NCI-H1694 (cell line): ENCODE results near the gene CEACAM16.

ENCODE experiments used
- DNase-seq: peaks from one replicate; lab custom pipeline; 2025; lab: John Stamatoyannopoulos, UW

Gene CEACAM16

GRCh38 chr19:44746616-44746945 is 47.6 kb downstream of the CEACAM16 start:
- DNase-seq: no peak

DNA sequence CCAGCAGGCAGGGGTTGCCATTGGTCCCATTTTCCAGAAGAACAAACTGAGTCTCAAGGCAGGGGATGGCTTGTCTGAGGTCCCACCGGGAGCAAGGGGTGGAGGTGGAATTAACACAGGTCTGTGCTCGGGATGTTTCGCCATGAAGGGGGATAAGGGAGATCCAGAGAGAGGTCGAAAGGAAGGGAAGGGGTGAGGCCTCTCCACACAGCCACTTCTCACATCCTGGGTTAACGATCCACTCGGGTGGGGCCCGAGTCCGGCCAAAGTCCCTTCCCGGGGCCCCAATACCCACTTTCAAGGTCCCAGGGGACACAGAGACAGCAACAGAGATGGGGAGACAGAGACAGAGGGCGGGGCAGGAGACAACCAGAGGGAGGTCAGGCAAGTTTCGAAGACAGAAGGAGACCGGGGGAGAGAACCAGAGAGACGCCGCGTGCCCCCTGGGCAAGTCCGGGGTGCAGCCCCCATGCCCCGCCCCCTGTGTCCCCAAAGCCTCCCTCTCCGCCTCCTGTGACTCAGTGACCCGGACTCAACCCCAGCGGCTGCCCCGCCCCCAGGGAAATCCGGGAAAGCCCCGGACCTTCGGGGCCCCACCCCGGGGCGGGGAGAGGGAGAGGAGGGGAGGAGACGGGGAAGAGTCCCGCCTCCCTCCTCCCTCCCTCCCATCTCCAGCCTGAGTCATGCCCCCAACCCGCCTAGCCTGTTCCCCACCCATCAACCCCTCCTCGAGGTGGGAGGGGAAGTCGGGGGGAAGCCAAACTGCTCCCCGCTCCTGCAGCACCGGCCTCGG is 48.2 kb downstream of the CEACAM16 start:
- DNase-seq: peak; percentile 73

DNA sequence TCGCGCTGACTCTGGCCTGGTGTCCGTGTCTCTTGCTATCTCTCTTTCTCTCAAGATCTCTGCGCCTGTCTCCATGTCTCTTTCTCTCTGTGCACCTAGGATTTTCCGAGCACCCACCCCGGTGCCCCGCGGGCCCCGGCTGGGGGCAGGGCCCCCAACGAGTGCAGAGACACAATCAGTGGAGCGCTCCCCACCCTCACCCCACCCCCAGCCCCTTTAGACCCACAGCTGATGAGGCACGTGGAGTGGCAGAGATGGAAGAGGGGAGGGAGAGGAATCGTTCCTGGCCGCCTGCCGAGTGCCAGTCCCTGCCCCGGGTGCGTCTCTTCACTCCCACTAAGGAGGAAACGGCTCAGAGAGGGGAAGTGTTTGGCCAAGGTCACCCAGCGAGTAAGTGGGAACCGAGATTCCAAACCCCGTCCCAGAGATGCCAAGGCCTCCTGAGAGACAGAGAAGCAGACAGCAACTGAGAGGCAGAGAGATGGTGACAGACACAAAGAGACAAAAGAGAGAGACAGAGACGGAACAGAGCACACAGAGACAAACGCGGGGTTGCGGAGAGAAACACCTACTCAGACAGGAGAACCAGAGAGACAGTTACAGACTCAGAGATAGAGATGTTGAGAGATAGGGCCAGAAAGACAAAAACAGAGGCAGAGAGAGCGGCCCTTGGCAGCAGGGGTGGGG is 48.9 kb downstream of the CEACAM16 start:
- DNase-seq: peak; percentile 47

GRCh38 chr19:44748426-44749254 is 49.7 kb downstream of the CEACAM16 start, which contains the start of gene BCL3:
TSS of gene BCL3 (plus strand) at chr19:44748708. CDS start at chr19:44748791, 83 bp downstream.
- DNase-seq: no peak

DNA sequence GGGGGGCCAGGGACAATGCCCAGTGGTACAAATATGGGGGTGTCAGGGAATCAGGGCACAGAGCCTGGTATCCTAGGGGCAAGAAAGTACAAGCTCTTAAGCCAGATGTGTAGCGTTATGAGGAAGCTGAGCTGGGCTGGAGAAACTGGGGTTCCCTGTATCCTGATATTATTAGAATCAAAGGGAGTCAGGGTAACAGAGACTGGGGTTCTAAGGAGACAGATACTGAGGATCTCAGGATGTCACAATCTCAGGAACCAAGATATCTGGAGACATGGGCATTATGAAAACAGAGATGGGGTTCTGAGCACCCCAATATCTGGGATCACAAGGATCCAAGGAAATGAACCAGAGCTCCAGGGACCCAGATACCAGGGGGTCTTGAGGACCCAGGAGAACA is 50.3 kb downstream of the CEACAM16 start:
- no peak for DNase-seq

DNA sequence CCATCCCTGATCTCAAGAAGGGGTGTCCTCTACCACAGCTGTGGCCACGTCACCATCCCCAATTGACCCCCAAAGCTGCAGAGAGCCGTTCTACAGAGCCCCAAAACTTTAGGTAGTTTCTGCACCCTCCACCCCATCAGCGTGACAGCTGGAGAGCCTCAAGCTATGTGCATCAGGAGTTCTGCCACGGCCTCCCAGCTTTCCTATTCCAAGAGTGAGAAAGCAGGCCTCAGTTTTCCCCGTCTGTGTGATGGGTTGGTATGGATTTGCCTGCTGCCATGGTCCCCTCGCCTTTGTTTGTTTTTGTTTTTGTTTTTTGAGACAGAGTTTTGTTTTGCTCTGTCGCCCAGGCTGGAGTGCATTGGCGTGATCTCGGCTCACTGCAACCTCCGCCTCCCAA is 51.0 kb downstream of the CEACAM16 start:
- no peak for DNase-seq

DNA sequence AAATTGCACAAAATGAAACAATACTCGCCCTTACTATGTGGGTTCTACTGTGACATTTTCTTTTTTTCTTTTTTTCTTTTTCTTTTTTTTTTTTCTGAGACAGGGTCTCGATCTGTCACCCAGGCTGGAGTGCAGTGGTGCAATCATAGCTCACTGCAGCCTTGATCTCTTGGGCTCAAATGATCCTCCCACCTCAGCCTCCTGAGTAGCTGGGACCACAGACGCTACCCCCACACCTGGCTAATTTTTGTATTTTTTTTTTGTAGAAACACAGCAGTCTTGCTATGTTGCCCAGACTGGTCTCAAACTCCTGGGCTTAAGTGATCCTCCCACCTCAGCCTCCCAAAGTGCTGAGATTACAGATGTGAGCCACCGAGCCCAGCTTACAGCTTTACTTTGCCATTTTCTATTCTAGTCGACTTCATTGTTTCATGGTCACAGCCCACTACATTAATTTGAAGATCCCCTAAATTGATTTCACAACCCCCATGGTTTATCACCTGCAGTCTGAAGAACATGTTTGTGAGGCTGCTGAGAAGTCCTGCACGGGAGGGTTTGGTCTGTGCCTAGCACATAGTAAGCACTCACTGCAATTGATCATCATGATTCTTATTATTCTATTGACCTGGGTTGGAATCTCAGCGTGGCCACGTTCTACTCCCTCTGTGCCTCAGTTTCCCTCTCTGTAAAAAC is 53.3 kb downstream of the CEACAM16 start:
- no peak for DNase-seq

DNA sequence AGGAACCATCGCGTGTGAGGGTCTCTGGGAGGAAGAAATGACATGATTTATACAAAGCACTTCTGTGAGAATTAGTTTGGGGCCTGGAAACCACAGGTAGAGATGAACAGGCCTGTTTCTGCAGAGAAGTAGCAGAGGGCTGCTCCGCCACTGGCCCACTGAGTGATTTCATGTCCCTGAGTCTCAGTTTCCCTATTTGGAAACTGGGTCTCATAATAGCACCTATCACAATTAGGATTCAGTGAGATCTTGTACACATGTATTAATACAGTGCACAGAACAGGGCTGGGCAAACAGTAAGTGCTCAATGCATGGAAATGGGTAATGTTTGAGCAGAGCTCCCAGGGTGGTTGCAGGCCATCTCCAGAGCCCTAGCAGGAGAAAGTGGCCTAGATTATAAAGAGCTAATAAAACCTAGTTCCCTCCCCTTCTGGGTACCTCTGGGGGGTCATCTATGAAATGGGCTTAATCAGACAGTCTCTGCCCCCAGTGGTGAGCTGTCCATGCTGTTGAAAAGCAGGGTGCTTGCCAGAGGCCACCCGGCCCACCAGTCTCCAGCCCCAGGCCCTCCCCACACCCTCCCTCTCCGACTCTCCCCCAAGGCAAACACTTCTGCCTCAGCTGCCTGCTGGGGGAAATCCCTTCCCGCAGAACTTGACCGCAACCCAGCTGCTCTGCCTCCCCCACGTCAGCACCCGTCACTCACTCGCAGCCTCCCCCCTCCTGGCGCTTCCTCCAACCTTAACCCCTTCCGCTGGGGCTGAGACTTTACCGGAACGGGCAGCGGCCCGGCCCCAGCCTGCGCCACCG is 54.1 kb downstream of the CEACAM16 start:
- DNase-seq: no peak

DNA sequence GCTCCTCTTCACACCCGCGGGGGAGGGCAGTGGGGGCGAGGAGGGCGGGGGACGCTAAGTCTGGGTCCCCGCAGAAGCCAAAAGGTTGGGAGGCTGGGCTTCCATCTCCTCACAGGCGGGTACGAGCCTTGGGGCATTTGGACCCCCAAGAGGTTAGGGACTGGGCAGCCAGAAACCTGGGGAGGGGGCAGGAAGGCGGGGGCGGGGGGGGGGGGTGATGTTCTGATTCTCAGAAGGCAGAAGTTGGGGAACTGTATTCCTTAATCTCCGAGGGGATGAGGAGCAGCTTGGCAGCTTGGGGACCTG is 54.6 kb downstream of the CEACAM16 start:
- DNase-seq: no peak

DNA sequence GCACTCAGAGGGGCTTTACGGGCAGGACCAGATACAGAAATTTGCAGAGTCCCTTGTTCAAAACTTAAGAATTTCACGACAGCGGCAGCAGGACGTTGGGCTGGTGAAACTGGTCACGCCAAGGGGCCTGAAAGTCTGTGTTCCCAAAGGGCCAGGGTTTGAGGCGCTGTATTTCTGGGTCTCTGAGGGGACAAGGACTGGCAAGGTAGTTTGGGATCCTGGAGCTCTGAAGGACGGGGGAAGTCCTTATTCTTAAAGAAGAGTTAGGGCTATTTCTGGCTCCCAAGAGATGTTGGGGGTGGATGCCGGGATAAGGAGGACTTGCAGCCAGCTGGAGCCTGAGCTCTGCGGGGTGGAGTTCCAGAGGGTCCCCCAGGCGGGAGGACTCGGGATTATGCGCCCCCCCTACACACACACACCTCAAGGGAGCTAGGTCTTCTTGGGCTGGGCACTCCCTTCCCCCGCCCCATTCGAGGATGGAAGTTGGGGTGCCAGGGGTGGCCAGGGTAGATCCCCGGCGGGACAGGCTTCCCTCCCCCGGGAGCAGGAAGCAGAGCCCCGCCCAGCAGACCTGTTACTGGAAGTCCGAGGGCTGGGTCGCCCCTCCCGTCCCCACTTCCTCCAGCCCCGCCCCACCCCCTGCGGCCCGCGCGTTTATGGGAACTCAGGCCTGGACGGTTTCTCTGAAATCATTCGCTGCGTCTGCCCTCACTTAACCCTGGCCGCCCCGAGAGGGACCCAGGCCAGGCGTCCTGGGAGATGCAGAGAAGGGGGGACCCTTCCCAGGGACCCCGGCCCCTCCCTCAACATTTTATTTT is 55.2 kb downstream of the CEACAM16 start:
- DNase-seq: no peak

GRCh38 chr19:44754750-44755080 is 55.8 kb downstream of the CEACAM16 start:
- no peak for DNase-seq

GRCh38 chr19:44755219-44755618 is 56.3 kb downstream of the CEACAM16 start:
- no peak for DNase-seq

GRCh38 chr19:44756089-44756562 is 57.2 kb downstream of the CEACAM16 start:
- DNase-seq: no peak

DNA sequence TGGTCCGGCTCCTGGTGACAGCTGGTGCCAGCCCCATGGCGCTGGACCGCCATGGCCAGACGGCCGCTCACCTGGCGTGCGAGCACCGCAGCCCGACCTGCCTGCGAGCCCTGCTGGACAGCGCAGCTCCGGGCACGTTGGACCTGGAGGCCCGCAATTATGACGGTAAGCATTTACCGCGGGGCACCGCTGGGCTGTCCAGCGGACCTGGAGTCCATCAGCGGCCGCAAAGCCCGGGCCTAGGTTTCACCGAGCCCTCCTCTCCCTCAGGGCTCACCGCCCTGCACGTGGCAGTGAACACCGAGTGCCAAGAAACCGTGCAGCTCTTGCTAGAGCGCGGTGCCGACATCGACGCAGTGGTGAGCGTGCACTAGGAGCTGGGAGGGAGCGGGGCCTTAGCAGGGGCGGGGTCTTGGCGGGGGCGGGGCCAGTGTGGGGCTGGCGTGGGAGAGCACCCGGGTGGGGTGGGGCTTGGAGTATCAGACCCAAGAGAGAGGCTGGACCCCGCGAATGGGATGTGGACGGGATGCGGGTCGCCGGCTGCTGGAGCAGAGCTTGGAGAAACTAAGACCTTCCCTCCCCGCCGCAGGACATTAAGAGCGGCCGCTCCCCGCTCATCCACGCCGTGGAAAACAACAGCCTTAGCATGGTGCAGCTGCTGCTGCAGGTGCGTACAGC is 58.2 kb downstream of the CEACAM16 start:
- no peak for DNase-seq

- DNase-seq: no peak
Observed at GRCh38 chr19:44757735-44758505, 59.0 kb downstream of the CEACAM16 start.

GRCh38 chr19:44758596-44758995 is 59.6 kb downstream of the CEACAM16 start:
- no peak for DNase-seq

GRCh38 chr19:44759083-44759804 is 60.3 kb downstream of the CEACAM16 start:
- no peak for DNase-seq
